ENCODE data around the gene CPNE7.
A peak's percentile ranks its signal among the peaks of the same experiment; 100 is the strongest.
"Not testable (repeated sequence)": the region's sequence is repeated elsewhere in the genome, so short reads cannot be mapped to it uniquely, and the experiment has no call there.

CPNE7 gene

DNA sequence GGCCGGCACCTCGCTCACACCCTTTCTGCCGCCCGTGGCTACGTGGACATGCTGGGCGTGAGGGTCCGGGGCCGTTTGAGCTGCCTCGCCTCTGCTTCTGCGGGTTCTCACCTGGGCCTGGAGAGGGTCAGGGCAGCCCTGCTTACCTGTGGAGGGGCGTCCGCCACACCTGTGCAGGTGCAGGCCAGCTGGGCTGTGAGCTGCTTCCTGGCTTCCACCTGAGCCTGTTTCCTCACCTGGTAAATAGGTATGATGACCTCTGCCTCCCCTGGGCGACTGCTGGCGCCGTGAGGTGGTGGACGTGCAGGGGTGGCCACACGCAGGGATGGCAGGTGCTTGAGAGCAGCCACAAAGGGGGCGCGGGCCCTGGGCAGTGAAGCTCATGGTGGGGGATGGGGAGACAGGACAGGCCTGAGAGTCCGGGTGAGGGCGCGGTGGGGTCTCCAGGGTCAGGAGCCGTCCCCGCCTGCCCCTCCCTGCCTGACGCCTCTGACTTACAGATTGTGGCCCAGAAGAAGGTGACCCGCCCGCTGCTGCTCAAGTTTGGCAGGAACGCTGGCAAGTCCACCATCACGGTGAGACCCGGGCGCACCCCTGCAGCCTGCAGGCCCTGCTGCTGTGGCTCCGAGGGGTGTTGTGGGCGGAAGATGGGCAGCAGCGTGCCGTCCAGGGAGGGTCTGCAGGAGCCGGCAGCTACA is 7.8 kb downstream of the CPNE7 start:
- DNase-seq (ENCODE audit: low read depth): no peak

DNA sequence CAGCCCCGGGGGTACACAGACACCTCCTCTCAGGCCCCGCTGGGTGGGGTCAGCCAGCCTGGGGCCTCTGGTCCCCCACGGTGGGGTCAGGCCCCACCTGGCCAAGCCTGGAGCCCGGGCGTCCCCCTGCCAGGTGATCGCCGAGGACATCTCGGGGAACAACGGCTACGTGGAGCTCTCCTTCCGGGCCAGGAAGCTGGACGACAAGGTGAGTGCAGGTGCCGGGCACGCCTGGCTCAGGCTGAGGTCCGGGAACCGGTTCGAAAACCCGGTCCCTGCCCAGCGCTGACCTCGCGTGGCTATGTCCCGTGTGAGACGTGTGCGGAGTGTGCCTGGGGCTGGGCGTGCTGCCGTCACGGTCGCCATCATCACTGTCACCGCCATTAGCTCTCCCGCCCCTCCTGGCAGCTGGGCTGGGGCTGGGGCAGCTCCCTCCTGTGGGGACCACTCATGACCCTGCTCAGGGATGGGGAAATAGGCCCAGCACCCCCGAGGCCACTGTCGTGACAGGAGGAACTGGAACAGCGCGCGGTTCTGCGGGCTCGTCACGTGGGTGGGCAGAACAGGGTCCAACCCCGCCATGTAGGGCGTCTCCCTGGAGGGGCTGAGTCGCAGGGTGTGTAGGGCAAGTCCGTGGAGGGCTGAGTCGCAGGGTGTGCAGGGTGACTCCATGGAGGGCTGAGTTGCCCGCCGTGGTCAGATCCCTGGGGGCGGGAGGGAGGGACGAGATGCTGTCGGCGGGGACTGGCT is 8.5 kb downstream of the CPNE7 start:
- DNase-seq (ENCODE audit: low read depth): no peak

DNA sequence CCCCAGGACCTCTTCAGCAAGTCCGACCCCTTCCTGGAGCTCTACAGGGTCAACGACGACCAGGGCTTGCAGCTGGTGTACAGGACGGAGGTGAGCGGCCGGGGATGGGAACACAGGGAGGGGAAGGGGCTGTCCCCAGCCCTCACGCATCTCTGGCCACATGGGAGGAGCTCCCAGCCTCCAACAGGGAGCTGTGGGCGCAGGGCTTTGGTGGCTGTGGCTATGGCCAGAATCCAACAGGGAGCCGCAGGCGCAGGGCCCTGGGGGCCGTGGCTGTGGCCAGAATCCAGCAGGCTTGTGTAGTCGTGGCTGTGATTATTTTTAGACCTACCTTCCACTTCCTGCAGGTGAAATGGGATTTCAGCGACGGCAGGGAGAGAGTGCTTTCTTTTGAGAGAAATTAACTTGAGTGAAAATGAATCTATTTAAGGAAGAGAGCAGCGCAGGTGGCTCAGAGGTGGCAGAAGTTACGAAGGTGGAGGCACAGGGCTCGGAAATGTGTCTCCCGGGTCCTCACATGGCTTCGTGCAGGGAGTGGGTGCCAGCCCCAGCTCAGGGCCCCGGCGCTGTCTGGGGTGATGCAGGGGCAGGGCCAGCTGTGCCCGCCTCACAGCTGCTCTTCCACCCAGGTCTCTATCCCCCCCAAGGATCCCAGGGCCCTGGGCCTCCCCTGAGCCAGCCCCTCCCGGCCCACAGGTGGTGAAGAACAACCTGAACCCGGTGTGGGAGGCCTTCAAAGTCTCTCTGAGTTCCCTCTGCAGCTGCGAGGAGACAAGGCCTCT is 9.4 kb downstream of the CPNE7 start:
- no peak for DNase-seq (ENCODE audit: low read depth)

GRCh38 chr16:89586218-89586617 is 10.7 kb downstream of the CPNE7 start:
- DNase-seq (ENCODE audit: low read depth): no peak

DNA sequence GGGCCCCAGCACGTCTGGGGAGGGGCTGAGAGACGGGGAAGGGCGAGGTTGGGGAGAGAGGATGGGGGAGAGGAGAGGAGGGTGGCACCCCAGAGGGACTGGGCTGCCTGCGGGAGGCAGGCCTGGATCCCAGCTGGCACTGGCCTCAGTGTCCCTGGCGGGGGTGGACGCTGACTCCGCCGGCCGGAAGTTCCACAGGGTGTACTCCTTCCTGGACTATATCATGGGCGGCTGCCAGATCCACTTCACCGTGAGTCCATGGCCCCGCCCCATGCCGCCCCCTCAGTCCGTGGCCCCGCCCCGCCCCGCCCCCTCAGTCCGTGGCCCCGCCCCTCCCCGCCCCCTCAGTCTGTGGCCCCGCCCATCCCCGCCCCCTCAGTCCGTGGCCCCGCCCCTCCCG is 11.3 kb downstream of the CPNE7 start:
- DNase-seq (ENCODE audit: low read depth): no peak

GRCh38 chr16:89587676-89588075 is 12.1 kb downstream of the CPNE7 start:
- DNase-seq (ENCODE audit: low read depth): not testable (repeated sequence)

DNA sequence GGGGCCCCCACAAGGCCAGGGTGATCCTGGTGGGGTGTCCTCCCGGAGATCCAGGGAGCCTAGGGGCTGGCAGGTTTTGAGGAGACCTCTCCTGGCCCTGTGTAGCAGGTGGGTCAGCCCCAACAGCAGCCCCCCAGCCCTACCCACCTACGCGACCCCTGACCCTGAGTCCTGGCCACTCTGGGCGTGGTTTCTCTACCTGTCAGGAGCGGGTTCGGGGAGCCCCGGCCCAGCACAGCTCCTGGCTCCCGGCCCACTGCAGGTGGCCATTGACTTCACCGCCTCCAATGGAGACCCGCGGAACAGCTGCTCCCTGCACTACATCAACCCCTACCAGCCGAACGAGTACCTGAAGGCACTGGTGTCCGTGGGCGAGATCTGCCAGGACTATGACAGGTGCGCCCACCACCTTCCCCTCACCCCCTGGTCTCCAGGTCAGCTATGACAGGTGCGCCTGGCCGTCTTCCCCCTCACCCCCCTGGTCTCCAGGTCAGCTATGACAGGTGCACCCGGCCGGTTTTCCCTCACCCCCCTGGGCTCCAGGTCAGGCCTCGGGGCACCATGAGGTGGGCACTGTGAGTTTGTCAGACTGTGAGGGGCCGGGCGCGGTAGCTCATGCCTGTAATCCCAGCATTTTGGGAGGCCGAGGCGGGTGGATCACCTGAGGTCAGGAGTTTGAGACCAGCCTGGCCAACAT is 13.0 kb downstream of the CPNE7 start:
- no peak for DNase-seq (ENCODE audit: low read depth)

DNA sequence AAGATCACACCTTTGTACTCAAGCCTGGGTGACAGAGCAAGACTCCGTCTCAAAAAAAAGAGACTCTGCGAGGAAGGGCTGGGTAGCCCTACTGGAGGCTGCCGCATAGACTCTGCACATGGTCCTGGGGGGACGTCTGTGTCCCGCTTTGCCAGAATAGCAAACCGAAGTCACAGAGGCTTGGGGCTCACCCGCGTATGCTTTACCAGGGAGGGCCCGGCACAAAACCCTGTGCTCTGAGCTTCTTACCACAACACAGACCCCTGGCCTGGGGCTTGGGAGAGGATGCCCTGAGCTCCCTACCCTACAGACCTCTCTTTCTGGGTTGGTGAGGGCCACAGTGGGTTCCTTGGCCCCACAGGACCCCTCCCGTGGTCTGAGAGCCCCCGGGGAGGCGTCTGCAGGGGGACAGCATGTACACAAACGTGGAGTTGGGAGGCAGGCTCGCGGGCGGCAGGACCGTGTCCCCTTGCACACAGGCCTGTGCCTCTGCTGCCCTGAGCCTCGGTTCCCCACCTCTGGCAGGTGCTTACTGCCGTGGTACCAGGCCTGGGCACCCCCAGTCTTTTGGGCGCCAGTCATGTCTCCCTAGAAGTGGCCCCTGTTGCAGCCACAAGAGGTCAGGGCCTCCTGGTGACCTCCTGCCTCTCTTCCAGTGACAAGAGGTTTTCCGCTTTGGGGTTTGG is 13.8 kb downstream of the CPNE7 start:
- no peak for DNase-seq (ENCODE audit: low read depth)

GRCh38 chr16:89593841-89594240 is 18.3 kb downstream of the CPNE7 start:
- no peak for DNase-seq (ENCODE audit: low read depth)

GRCh38 chr16:89595330-89596060 is 19.9 kb downstream of the CPNE7 start:
- DNase-seq (ENCODE audit: low read depth): no peak

DNA sequence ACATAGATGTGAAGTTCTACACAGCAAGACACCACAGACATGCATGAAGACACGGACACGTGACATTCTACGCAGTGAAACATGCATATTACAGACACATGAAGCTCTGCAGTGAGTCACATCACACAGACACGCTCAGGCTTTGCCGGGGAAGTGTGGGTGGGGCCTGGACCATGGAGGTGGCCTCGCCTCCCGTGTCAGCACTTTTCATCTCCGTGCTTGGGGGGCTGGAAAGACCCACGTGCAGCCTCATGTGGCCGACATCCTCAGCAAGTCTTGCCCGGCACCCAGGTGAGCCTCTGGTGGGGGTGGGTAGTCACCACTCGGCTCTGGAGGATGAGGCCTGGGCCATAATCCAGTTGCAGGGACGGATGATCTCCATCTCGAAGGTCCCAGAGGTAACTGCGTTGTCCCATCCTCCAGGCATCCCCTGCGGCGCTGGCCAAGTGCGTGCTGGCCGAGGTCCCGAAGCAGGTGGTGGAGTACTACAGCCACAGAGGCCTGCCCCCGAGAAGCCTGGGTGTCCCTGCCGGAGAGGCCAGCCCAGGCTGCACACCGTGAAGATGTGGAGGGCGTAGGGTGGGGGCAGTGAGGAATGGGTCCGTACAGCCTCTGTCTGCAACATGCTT is 20.6 kb downstream of the CPNE7 start:
- no peak for DNase-seq (ENCODE audit: low read depth)

DNA sequence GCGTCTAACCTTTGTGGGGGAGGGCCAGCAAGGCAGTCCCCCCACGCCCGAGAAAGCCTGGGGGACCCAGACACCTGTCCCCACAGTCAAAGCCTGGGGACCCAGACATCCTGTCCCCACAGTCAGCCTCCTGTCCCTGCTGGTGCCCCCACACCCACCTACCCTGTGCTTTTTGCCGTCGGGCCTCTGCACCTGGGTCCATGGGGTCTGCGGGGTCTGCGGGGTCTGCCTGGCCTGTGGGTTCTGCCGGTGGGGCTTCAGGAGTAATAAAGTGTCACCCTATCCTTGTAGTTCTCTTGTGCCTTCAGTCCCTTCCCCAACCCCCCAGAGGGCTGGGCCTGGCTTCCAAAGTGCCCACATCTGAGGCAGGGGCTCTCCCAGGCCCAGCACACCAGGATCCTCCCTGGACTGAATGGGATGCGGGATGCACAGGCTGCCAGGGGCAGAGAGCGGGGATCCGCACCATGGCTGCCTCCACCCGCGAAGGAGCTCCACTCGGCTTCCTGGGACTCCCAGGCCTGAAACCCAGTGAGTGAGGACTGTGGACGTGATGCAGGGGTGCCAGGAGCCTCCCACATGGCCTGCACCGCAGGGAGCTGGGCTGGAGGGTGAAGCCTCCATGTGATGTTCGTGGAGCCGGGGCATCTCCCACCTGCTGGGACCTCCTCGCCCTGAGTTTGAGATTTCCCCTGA is 21.5 kb downstream of the CPNE7 start:
- DNase-seq (ENCODE audit: low read depth): no peak

- DNase-seq (ENCODE audit: low read depth): no peak
Measured at GRCh38 chr16:89598199-89598598, 22.6 kb downstream of the CPNE7 start.

DNA sequence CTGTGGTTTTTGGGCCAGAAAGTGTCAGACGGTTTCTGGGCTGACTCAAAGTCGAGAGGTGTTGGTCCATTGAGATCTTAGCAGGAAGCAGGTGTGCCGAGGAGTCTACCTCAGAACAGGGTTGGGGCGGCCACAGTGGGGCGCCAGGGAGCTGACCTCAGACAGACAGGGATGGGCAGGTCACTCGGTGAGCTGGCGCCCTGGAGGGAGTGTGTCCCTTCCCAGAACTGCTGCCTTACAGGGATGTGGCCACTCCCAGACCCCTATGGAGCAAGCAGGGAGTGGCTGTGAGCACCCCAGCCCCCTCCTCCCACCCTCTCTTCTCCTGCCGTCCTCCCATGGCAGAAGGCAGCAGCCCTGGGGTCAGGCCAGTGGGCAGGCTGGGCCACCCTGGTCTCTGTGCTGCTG is 23.9 kb downstream of the CPNE7 start:
- DNase-seq (ENCODE audit: low read depth): no peak

DNA sequence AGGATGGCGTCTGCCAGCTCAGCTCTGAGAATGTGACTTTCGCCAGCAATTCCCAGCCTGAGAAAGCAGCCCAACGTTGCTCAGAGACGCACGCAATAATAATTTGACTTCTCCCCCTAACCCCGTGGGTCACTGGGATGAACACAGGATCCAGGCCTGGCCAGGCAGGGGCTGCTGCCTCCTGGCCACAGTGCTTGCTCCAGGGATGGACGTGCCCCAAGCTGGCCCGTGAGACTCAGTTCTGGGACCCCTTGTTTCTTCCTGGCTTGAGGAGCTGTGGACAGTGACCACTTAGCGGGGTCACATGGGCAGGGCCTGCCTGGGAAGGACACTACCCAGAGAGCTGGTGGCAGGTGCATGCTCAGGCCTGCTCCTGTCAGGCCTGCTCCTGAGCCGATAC is 24.3 kb downstream of the CPNE7 start:
- no peak for DNase-seq (ENCODE audit: low read depth)

DNA sequence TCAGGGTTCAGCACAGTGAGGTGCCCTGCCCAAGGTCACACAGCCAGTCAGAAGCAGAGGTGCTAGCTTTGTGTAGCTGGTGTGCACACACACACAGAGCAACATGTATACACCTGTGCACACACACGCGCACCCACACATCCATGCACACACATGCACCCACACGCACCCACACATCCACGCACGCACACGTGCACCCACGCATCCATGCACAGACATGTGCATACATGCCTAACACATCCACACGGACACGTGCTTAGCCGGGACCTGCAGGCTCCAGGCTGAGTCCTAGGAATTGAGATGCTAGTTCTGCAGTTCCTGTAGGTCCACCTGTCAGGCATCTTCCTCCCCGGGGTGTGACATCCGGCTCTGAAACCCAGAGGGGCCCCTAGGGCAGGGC is 24.9 kb downstream of the CPNE7 start:
- no peak for DNase-seq (ENCODE audit: low read depth)

- DNase-seq (ENCODE audit: low read depth): no peak
Measured at GRCh38 chr16:89600956-89601355, 25.4 kb downstream of the CPNE7 start.

GRCh38 chr16:89601906-89602272 is 26.3 kb downstream of the CPNE7 start:
- no peak for DNase-seq (ENCODE audit: low read depth)

DNA sequence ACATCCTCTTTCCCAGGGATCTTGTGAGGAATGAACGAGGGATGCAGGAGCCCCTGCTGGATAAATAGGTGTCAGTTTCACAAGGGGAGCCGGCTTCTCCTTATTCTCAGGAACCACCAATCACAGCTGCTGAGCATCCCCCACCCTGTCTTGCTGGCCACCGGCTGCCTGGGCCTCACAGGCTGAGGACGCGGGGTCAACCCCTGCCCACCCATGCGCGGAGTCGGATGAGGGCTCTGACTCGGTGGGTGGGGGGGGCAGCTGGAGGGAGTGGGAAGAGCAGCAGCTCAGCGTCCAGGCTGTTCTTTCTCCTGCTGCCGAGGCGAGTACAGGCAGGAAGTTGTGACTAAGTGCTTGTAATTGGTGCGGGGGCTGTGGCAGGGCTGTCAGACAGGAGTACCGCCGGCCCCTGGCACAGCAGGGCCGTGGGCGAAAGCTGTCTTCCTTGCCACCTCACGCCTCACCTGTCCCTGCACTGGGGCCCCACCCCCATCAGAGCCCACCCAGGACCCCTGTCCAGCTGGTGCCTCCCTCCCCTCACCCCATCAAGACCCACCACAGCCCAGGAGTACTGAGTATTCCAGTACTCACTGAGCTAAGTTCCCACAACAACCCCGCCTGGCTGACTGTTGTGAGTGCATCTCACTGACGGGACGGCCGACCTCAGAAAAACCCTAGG is 26.9 kb downstream of the CPNE7 start:
- DNase-seq (ENCODE audit: low read depth): peak; percentile 40

Data from stimulated activated CD8-positive, alpha-beta memory T cell treated with anti-CD3 and anti-CD28 coated beads, Interleukin-7, amount 100 ng/mL, for 24 hours (primary cell).